Embryonic facial prominence (tissue), 1 donor: ENCODE measurements around the gene MS4A8.

Experiments used
- DNase-seq: peaks from one replicate; pipeline ENCODE4 v3.0.0-alpha.2; 2016; ENCODE audit errors: extremely low spot score

MS4A8 gene

DNA sequence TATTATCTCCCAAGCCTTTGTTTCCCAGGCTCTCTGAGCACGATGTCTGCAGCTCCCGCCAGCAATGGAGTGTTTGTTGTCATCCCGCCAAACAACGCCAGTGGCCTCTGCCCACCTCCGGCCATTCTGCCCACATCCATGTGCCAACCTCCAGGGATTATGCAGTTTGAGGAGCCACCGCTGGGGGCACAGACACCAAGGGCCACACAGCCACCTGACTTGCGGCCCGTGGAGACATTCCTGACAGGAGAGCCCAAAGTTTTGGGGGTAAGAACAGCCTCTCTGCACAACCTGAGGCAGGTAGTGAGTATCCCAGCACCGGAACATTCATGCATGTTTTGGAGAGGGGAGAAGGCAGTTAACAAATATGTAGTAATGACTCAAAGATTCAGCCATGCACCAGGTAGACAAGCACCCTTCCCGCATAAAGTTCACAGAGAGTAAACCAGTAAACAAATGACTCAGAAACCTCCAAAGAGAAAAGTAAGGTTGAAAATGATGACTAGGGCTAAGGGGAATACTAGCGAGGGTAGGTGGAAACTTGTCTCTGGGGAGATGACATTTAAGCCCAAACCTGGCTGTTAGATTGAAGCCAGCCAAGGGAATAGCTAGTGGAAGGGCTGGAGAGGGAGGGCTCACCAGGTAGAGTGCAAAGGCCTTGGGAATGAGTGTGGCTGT is 64.4 kb downstream of the MS4A8 start:
- no peak for DNase-seq

GRCh38 chr11:60764879-60765278 is 65.5 kb downstream of the MS4A8 start:
- no peak for DNase-seq

- DNase-seq = no peak
Observed at GRCh38 chr11:60765355-60765754, 65.9 kb downstream of the MS4A8 start.
